ENCODE measurements around the gene INPP5B. TPM values are rescaled to one million over a fixed set of nuclear protein-coding genes. Genes with fewer than 3 reads are reported as not detected.

Gene INPP5B
- total and polyA plus RNA-seq, 2 of the 13 experiments (the other 11 are each of a cell fraction or from before 2014, with no cell fraction given): 9.0 to 9.8 TPM

GRCh38 chr1:37811027-37811655 lies 135.7 kb downstream of the INPP5B start (continued):
- TF ChIP-seq ZSCAN5A (CRISPR knock-in tag; IDR thresholded peaks at IDR 0.05; ENCODE audit: borderline replicate concordance): no peak
- TF ChIP-seq TRIM24 (CRISPR knock-in tag; IDR thresholded peaks at IDR 0.05): no peak
- TF ChIP-seq DMTF1 (CRISPR knock-in tag; IDR thresholded peaks at IDR 0.05): no peak
- TF ChIP-seq ZBTB38 (CRISPR knock-in tag; IDR thresholded peaks at IDR 0.05): no peak
- no peak for TF ChIP-seq MIER2 (CRISPR knock-in tag; IDR thresholded peaks at IDR 0.05)
- TF ChIP-seq ZXDC (CRISPR knock-in tag; IDR thresholded peaks at IDR 0.05): no peak
- TF ChIP-seq RCOR2 (CRISPR knock-in tag; IDR thresholded peaks at IDR 0.05): no peak

Small RNA genes lying within 50 kb of the gene (small RNA-seq; reads per million reads assigned to genes)
- gene RF00017 (ENCODE audit: insufficient read depth in 2 of 3, insufficient read length in 3 of 3, low read depth in 2 of 3, low replicate concordance in 1 of 3): 0 reads per million in 3 experiments
- gene RF00092 (ENCODE audit: insufficient read depth in 2 of 3, insufficient read length in 3 of 3, low read depth in 2 of 3, low replicate concordance in 1 of 3): 0 reads per million in 3 experiments
- 0 to 0.33 (median 0) reads per million in 3 experiments for gene RNU6-510P (ENCODE audit: insufficient read depth in 2 of 3, insufficient read length in 3 of 3, low read depth in 2 of 3, low replicate concordance in 1 of 3)
- 0 reads per million in 3 experiments for gene RNU6-584P (ENCODE audit: insufficient read depth in 2 of 3, insufficient read length in 3 of 3, low read depth in 2 of 3, low replicate concordance in 1 of 3)

Other genes with a start within 250 kb of the INPP5B start
- 0.08 and 0.58 TPM in 2 replicates for gene EPHA10, start 181.9 kb downstream of the INPP5B start, total RNA-seq (2016; rRNA removed; fragmentation: Illumina TruSeq; extraction: Trizol)
- 0.11 and 0.29 TPM in 2 replicates for gene EPHA10, start 181.9 kb downstream of the INPP5B start, polyA plus RNA-seq (2011; rRNA removed)
- gene MANEAL, start 153.2 kb downstream of the INPP5B start, total RNA-seq (2016; rRNA removed; fragmentation: Illumina TruSeq; extraction: Trizol): 16.8 and 26.4 TPM in 2 replicates
- gene MANEAL, start 153.2 kb downstream of the INPP5B start, polyA plus RNA-seq (2011; rRNA removed): 20.8 and 24.2 TPM in 2 replicates
- 31.3 and 40.6 TPM in 2 replicates for gene C1orf122, start 139.3 kb downstream of the INPP5B start, total RNA-seq (2016; rRNA removed; fragmentation: Illumina TruSeq; extraction: Trizol)
- 18.7 and 25.1 TPM in 2 replicates for gene C1orf122, start 139.3 kb downstream of the INPP5B start, polyA plus RNA-seq (2011; rRNA removed)
- 29.2 and 31.8 TPM in 2 replicates for gene YRDC, start 138.8 kb downstream of the INPP5B start, total RNA-seq (2016; rRNA removed; fragmentation: Illumina TruSeq; extraction: Trizol)
- 25.4 and 27.5 TPM in 2 replicates for gene YRDC, start 138.8 kb downstream of the INPP5B start, polyA plus RNA-seq (2011; rRNA removed)
- 3.3 and 7.2 TPM in 2 replicates for gene MTF1, start 87.5 kb downstream of the INPP5B start, total RNA-seq (2016; rRNA removed; fragmentation: Illumina TruSeq; extraction: Trizol)
- gene MTF1, start 87.5 kb downstream of the INPP5B start, polyA plus RNA-seq (2011; rRNA removed): 2.4 and 2.6 TPM in 2 replicates
- 122 and 189 TPM in 2 replicates for gene SF3A3, start 43.0 kb upstream of the INPP5B start, total RNA-seq (2016; rRNA removed; fragmentation: Illumina TruSeq; extraction: Trizol)
- 24.1 and 31.6 TPM in 2 replicates for gene SF3A3, start 43.0 kb upstream of the INPP5B start, polyA plus RNA-seq (2011; rRNA removed)
- gene FHL3, start 58.5 kb upstream of the INPP5B start, total RNA-seq (2016; rRNA removed; fragmentation: Illumina TruSeq; extraction: Trizol): 2.8 TPM in 2 replicates
- 6.6 and 8.6 TPM in 2 replicates for gene FHL3, start 58.5 kb upstream of the INPP5B start, polyA plus RNA-seq (2011; rRNA removed)
- gene UTP11, start 65.7 kb upstream of the INPP5B start, total RNA-seq (2016; rRNA removed; fragmentation: Illumina TruSeq; extraction: Trizol): 44.8 and 71.4 TPM in 2 replicates
- gene UTP11, start 65.7 kb upstream of the INPP5B start, polyA plus RNA-seq (2011; rRNA removed): 11.8 and 13.5 TPM in 2 replicates
- gene POU3F1, start 99.7 kb upstream of the INPP5B start, total RNA-seq (2016; rRNA removed; fragmentation: Illumina TruSeq; extraction: Trizol): not detected in 2 replicates
- gene POU3F1, start 99.7 kb upstream of the INPP5B start, polyA plus RNA-seq (2011; rRNA removed): not detected in 2 replicates